ENCODE measurements around the gene PPM1A.

DNA sequence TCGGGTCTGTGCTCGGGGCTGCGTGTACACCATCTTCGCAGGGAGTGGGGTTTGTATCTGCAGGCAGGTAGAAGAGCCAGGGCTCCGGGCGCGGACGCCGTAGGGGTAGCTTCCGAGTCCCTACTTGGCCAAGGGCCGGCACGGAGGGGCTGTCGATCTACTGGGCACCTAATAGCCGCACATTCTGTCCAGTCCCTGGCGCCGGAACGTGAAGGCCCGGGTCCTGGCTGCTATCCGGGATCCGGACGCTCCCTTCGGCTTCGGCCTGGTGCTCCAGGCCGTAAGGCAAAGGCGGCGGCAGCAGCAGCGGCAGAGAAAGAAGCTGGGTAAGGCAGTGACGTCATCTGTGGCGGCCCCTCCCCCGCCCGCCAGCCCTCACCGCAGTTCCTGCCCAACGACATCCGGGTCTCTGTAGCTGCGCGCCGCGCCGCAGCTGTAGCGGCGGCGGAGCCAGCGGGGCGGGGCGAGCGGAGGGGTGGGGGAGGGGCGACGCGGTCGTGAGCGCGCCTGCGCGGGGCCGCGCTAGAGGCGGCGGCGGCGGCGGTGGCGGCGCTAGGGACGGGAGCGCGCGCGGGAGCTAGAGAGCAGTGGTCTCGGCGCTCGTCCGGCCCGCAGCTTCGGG lies at the start of gene PPM1A:
- TF ChIP-seq POLR2A (IDR thresholded peaks at IDR 0.05) (peak in 2 of 4 donors; percentile 93 to 94), EP300 (IDR thresholded peaks at IDR 0.05) (no peak)
- TF ChIP-seq, protein P1, sequence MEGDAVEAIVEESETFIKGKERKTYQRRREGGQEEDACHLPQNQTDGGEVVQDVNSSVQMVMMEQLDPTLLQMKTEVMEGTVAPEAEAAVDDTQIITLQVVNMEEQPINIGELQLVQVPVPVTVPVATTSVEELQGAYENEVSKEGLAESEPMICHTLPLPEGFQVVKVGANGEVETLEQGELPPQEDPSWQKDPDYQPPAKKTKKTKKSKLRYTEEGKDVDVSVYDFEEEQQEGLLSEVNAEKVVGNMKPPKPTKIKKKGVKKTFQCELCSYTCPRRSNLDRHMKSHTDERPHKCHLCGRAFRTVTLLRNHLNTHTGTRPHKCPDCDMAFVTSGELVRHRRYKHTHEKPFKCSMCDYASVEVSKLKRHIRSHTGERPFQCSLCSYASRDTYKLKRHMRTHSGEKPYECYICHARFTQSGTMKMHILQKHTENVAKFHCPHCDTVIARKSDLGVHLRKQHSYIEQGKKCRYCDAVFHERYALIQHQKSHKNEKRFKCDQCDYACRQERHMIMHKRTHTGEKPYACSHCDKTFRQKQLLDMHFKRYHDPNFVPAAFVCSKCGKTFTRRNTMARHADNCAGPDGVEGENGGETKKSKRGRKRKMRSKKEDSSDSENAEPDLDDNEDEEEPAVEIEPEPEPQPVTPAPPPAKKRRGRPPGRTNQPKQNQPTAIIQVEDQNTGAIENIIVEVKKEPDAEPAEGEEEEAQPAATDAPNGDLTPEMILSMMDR (IDR thresholded peaks at IDR 0.05), result no peak

Data from stomach (tissue), 4 donors.